VCaP (cell line): Measurements from ENCODE around the gene TGM2.
A peak's percentile ranks its signal among the peaks of the same experiment; 100 is the strongest.

Experiments used
- H3K27ac ChIP-seq: fragments of 450-650 bp; 2 replicates; pipeline ENCODE4 v1.5.1; 2017
- CTCF ChIP-seq: fragments of 450-650 bp; conservative IDR thresholded peaks from 2 replicates; pipeline ENCODE4 v1.5.1; 2017; ENCODE audit warnings: mild to moderate bottlenecking, moderate library complexity

Gene TGM2

GRCh38 chr20:38117205-38117604, 47.9 kb downstream of the TGM2 start:
- no peak overlapping the region for H3K27ac ChIP-seq
- no peak for TF ChIP-seq CTCF

- no peak overlapping the region for H3K27ac ChIP-seq
- no peak for TF ChIP-seq CTCF
Observed at GRCh38 chr20:38116409-38117165, 48.5 kb downstream of the TGM2 start.

GRCh38 chr20:38115896-38116295, 49.2 kb downstream of the TGM2 start:
- TF ChIP-seq CTCF, result no peak
- no peak overlapping the region for H3K27ac ChIP-seq

GRCh38 chr20:38115205-38115604, 49.9 kb downstream of the TGM2 start:
- H3K27ac ChIP-seq, result no peak overlapping the region
- TF ChIP-seq CTCF, result no peak; the same call in 1 of the 2 replicates

GRCh38 chr20:38114353-38114791, 50.7 kb downstream of the TGM2 start:
- no peak overlapping the region for H3K27ac ChIP-seq
- no peak for TF ChIP-seq CTCF

GRCh38 chr20:38113401-38114325, 51.4 kb downstream of the TGM2 start:
- TF ChIP-seq CTCF, result peak; percentile 19; the same call in 1 of the 2 replicates
- no peak overlapping the region; the same call in 1 of the 2 replicates for H3K27ac ChIP-seq

- no peak overlapping the region; the same call in 1 of the 2 replicates for H3K27ac ChIP-seq
- no peak for TF ChIP-seq CTCF
Observed at GRCh38 chr20:38112930-38113294, 52.2 kb downstream of the TGM2 start.
